OCI-LY3 (cell line): ENCODE measurements around the gene SNAPC4.

Experiments
- H2AFZ ChIP-seq: fragments of 200-600, 300-600 bp; shearing (Covaris generic); 2 replicates; pipeline ENCODE4 v1.6.0; 2014; ENCODE audit warnings: antibody characterized with exemption, low read depth, low read length
- H3K27ac ChIP-seq: fragments of 200-600, 300-600 bp; sonication (generic); 2 replicates; pipeline ENCODE4 v1.5.1; 2014; ENCODE audit warnings: mild to moderate bottlenecking, low read length, moderate library complexity, mixed read lengths
- H3K27me3 ChIP-seq: fragments of 200-600, 300-600 bp; sonication (generic); 2 replicates; pipeline ENCODE4 v1.6.1; 2014; ENCODE audit warnings: low read depth, low read length, mixed read lengths
- H3K36me3 ChIP-seq: fragments of 200-600, 300-600 bp; sonication (generic); replicated peaks from 2 replicates; pipeline ENCODE3; 2014; ENCODE audit warnings: low read depth, low read length, mixed read lengths
- H3K4me1 ChIP-seq: fragments of 300-600, 200-600 bp; sonication (generic); 2 replicates; pipeline ENCODE4 v1.6.1; 2014; ENCODE audit warnings: low read length, mixed read lengths
- H3K4me2 ChIP-seq: fragments of 200-600, 300-600 bp; sonication (generic); 2 replicates; pipeline ENCODE4 v1.6.1; 2014; ENCODE audit warnings: low read length, mixed read lengths
- H3K4me3 ChIP-seq: fragments of 300-600, 200-600 bp; sonication (generic); 2 replicates; pipeline ENCODE4 v1.5.1; 2014; ENCODE audit warnings: antibody characterized with exemption, mild to moderate bottlenecking, low read length, moderate library complexity
- H3K79me2 ChIP-seq: fragments of 300-600, 200-600 bp; shearing (Covaris generic); 2 replicates; pipeline ENCODE4 v1.6.1; 2014; ENCODE audit warnings: mild to moderate bottlenecking, low read length, mixed read lengths
- H3K9ac ChIP-seq: fragments of 300-600, 200-600 bp; shearing (Covaris generic); 2 replicates; pipeline ENCODE4 v1.6.0; 2014; ENCODE audit warnings: mild to moderate bottlenecking, low read length, moderate library complexity
- H3K9me3 ChIP-seq: fragments of 200-600, 300-600 bp; shearing (Covaris generic); 2 replicates; pipeline ENCODE4 v1.6.1; 2014; ENCODE audit warnings: low read length, mixed read lengths; ENCODE audit not compliant: insufficient read depth
- H4K20me1 ChIP-seq: fragments of 200-600, 300-600 bp; sonication (generic); 2 replicates; pipeline ENCODE4 v1.6.1; 2016; ENCODE audit warnings: low read length, mixed read lengths; ENCODE audit not compliant: insufficient read depth
- CTCF ChIP-seq: fragments of 200-600, 300-600 bp; sonication (generic); IDR thresholded peaks from 2 replicates; pipeline ENCODE4 v1.5.1; 2014; ENCODE audit warnings: antibody characterized with exemption, low read length, low read depth
- EZH2phosphoT487 ChIP-seq: fragments of 200-600 bp; shearing (Covaris generic); IDR thresholded peaks from 2 replicates; pipeline ENCODE4 v1.6.1; 2018; ENCODE audit warnings: antibody characterized with exemption, mixed run types, low read depth

Gene SNAPC4

GRCh38 chr9:136357202-136357725 lies 42.7 kb downstream of the SNAPC4 start:
- TF ChIP-seq EZH2phosphoT487 (no peak), CTCF (no peak)
- Histone ChIP-seq H4K20me1 (peaks cover 3% of the 10 kb centered on the region; the same call in 1 of the 2 replicates), H3K9me3 (no peaks in the 10 kb centered on the region), H3K36me3 (no peaks in the 10 kb centered on the region), H3K27me3 (peaks cover 20% of the 10 kb centered on the region), H3K4me3 (no peak overlapping the region), H3K27ac (no peak overlapping the region), H3K4me2 (no peak overlapping the region), H3K9ac (no peak overlapping the region), H3K4me1 (no peaks in the 10 kb centered on the region), H3K79me2 (no peaks in the 10 kb centered on the region), H2AFZ (no peak overlapping the region)

- no peak overlapping the region for H3K9ac ChIP-seq
- peaks cover 20% of the 10 kb centered on the region for H3K27me3 ChIP-seq
- no peak overlapping the region for H3K27ac ChIP-seq
- no peak overlapping the region for H2AFZ ChIP-seq
- H3K36me3 ChIP-seq, result no peaks in the 10 kb centered on the region
- H3K9me3 ChIP-seq, result no peaks in the 10 kb centered on the region
- H3K4me2 ChIP-seq, result no peak overlapping the region
- no peak overlapping the region for H3K4me3 ChIP-seq
- no peaks in the 10 kb centered on the region for H3K4me1 ChIP-seq
- H4K20me1 ChIP-seq, result peaks cover 3% of the 10 kb centered on the region; the same call in 1 of the 2 replicates
- no peaks in the 10 kb centered on the region for H3K79me2 ChIP-seq
- TF ChIP-seq EZH2phosphoT487 (no peak), CTCF (no peak)
Observed at GRCh38 chr9:136355616-136356557, 44.1 kb downstream of the SNAPC4 start.

GRCh38 chr9:136354592-136355085 lies 45.3 kb downstream of the SNAPC4 start:
- no peak for TF ChIP-seq EZH2phosphoT487
- no peak for TF ChIP-seq CTCF
- H3K27ac ChIP-seq, result no peak overlapping the region
- no peak overlapping the region for H3K4me2 ChIP-seq
- peaks cover 3% of the 10 kb centered on the region; the same call in 1 of the 2 replicates for H4K20me1 ChIP-seq
- no peak overlapping the region for H2AFZ ChIP-seq
- no peaks in the 10 kb centered on the region for H3K4me1 ChIP-seq
- no peak overlapping the region for H3K4me3 ChIP-seq
- H3K36me3 ChIP-seq, result no peaks in the 10 kb centered on the region
- peaks cover 20% of the 10 kb centered on the region for H3K27me3 ChIP-seq
- no peaks in the 10 kb centered on the region for H3K79me2 ChIP-seq
- H3K9me3 ChIP-seq, result no peaks in the 10 kb centered on the region
- H3K9ac ChIP-seq, result no peak overlapping the region

- Histone ChIP-seq H3K27me3 (peaks cover 20% of the 10 kb centered on the region), H3K4me1 (no peaks in the 10 kb centered on the region), H4K20me1 (peaks cover 3% of the 10 kb centered on the region; the same call in 1 of the 2 replicates), H3K36me3 (no peaks in the 10 kb centered on the region), H2AFZ (no peak overlapping the region), H3K9ac (no peak overlapping the region), H3K4me2 (no peak overlapping the region), H3K27ac (no peak overlapping the region), H3K9me3 (no peaks in the 10 kb centered on the region), H3K4me3 (no peak overlapping the region), H3K79me2 (no peaks in the 10 kb centered on the region)
- TF ChIP-seq CTCF (no peak), EZH2phosphoT487 (no peak)
Observed at GRCh38 chr9:136353757-136354488, 46.0 kb downstream of the SNAPC4 start.
